Skeletal muscle cell (primary cell): ENCODE results near the gene CISD1.
A peak's percentile ranks its signal among the peaks of the same experiment; 100 is the strongest.

Source experiments
- DNase-seq: peaks from one replicate; pipeline ENCODE4 v3.0.0-alpha.2; 2010; ENCODE audit warnings: low read depth
- H3K4me3 ChIP-seq: 2 replicates; pipeline ENCODE4 v1.5.1; 2011; ENCODE audit warnings: low read depth, mild to moderate bottlenecking, control low read depth, low read length, moderate library complexity

The CISD1 gene

GRCh38 chr10:58300676-58301075, 31.7 kb downstream of the CISD1 start:
- no peak overlapping the region for H3K4me3 ChIP-seq
- DNase-seq: no peak

GRCh38 chr10:58302254-58302653, 33.3 kb downstream of the CISD1 start:
- H3K4me3 ChIP-seq: no peak overlapping the region
- DNase-seq: no peak

GRCh38 chr10:58304099-58304633, 35.2 kb downstream of the CISD1 start:
- no peak for DNase-seq
- H3K4me3 ChIP-seq: no peak overlapping the region

GRCh38 chr10:58305821-58306220, 36.9 kb downstream of the CISD1 start:
- H3K4me3 ChIP-seq: no peak overlapping the region
- no peak for DNase-seq

GRCh38 chr10:58307676-58308075, 38.7 kb downstream of the CISD1 start:
- no peak overlapping the region for H3K4me3 ChIP-seq
- DNase-seq: no peak

- H3K4me3 ChIP-seq: no peak overlapping the region
- no peak for DNase-seq
Measured at GRCh38 chr10:58311026-58311425, 42.1 kb downstream of the CISD1 start.

- no peak overlapping the region for H3K4me3 ChIP-seq
- no peak for DNase-seq
Measured at GRCh38 chr10:58316874-58317273, 47.9 kb downstream of the CISD1 start.

- no peak for DNase-seq
- no peak overlapping the region for H3K4me3 ChIP-seq
Measured at GRCh38 chr10:58318346-58318745, 49.4 kb downstream of the CISD1 start.

- no peak for DNase-seq
Measured at GRCh38 chr10:58319599-58319998, 50.6 kb downstream of the CISD1 start.

GRCh38 chr10:58320351-58321049, 51.5 kb downstream of the CISD1 start:
- no peak overlapping the region for H3K4me3 ChIP-seq
- DNase-seq: no peak

More at GRCh38 chr10:58319599-58319998, 50.6 kb downstream of the CISD1 start:
- H3K4me3 ChIP-seq: no peak overlapping the region

GRCh38 chr10:58322072-58322834, 53.3 kb downstream of the CISD1 start:
- DNase-seq: no peak
- no peak overlapping the region for H3K4me3 ChIP-seq

GRCh38 chr10:58322835-58323209, 53.9 kb downstream of the CISD1 start:
- DNase-seq: no peak
- no peak overlapping the region for H3K4me3 ChIP-seq

GRCh38 chr10:58326967-58327381, 58.0 kb downstream of the CISD1 start:
- no peak for DNase-seq
- H3K4me3 ChIP-seq: peak overlapping the region; percentile 41

GRCh38 chr10:58328233-58328632, 59.3 kb downstream of the CISD1 start:
- DNase-seq: no peak
- no peak overlapping the region for H3K4me3 ChIP-seq

GRCh38 chr10:58330431-58330830, 61.5 kb downstream of the CISD1 start:
- DNase-seq: no peak
- no peak overlapping the region for H3K4me3 ChIP-seq

GRCh38 chr10:58331646-58332045, 62.7 kb downstream of the CISD1 start:
- no peak overlapping the region for H3K4me3 ChIP-seq
- DNase-seq: no peak

GRCh38 chr10:58334817-58335305, 65.9 kb downstream of the CISD1 start, which contains the start of gene UBE2D1:
Gene UBE2D1, plus strand, starts transcription at chr10:58335006. Its CDS starts 196 bp downstream, at chr10:58335202.
- no peak for DNase-seq
- H3K4me3 ChIP-seq: peak within 1 kb of the TSS; percentile 98

GRCh38 chr10:58335306-58336005, 66.5 kb downstream of the CISD1 start:
- no peak for DNase-seq
- peak overlapping the region; percentile 98 for H3K4me3 ChIP-seq

- no peak overlapping the region for H3K4me3 ChIP-seq
Measured at GRCh38 chr10:58336242-58336641, 67.3 kb downstream of the CISD1 start.

More at GRCh38 chr10:58336242-58336641, 67.3 kb downstream of the CISD1 start:
- no peak for DNase-seq
